Subcutaneous preadipocyte (primary cell): Measurements from ENCODE around the gene FAM161B. TPM values are rescaled to one million over a fixed set of nuclear protein-coding genes. Genes with fewer than 3 reads are reported as not detected.

Experiments used
- small RNA-seq: library from RNA; depleted of rRNA; stranded (forward); fragments of <200 nt; gene quantifications from one replicate; pipeline ENCODE3, GENCODE V24; 2012
- total RNA-seq: library from RNA; depleted of rRNA; stranded (reverse); fragments of >200 nt; gene quantifications from 2 replicates; pipeline ENCODE4 v1.2.3, GENCODE V29; 2012

Gene FAM161B
- total RNA-seq: 2.2 and 3.3 TPM in 2 replicates

GRCh38 chr14:73949752-73950734 lies at the start of gene FAM161B, which contains the start of gene COQ6:
Gene FAM161B, minus strand, starts transcription at chr14:73950094. Its CDS starts 68 bp downstream, at chr14:73950026.
Gene COQ6, plus strand, starts transcription at chr14:73950302. Its CDS starts 31 bp downstream, at chr14:73950333.

GRCh38 chr14:73886449-73887317 lies 63.2 kb downstream of the FAM161B start, which contains the start of gene ZNF410:
Gene ZNF410, plus strand, starts transcription at chr14:73886859. Its CDS starts 5,317 bp downstream, at chr14:73892176.

Small RNA genes within 50 kb of the gene (small RNA-seq; reads per million reads assigned to genes)
- gene RF00019: not detected

Other genes with a start within 250 kb of the FAM161B start
- 21.7 and 26.4 TPM in 2 replicates for gene PNMA1, start 235.7 kb downstream of the FAM161B start, total RNA-seq
- 4.8 and 6.8 TPM in 2 replicates for gene PTGR2, start 98.3 kb downstream of the FAM161B start, total RNA-seq
- gene ZNF410, start 63.2 kb downstream of the FAM161B start, total RNA-seq: 54.0 and 57.5 TPM in 2 replicates
- gene COQ6, start 208 bp upstream of the FAM161B start, total RNA-seq: 16.2 and 21.1 TPM in 2 replicates
- 7.0 and 10.2 TPM in 2 replicates for gene ENTPD5, start 69.2 kb upstream of the FAM161B start, total RNA-seq
- gene BBOF1, start 69.3 kb upstream of the FAM161B start, total RNA-seq: 4.3 and 6.2 TPM in 2 replicates
- 18.0 and 19.7 TPM in 2 replicates for gene ALDH6A1, start 134.4 kb upstream of the FAM161B start, total RNA-seq
- gene LIN52, start 134.9 kb upstream of the FAM161B start, total RNA-seq: 5.1 and 8.6 TPM in 2 replicates